GM12864 (cell line): ENCODE measurements around the gene SRGAP2.
"Not testable (repeated sequence)": the region's sequence is repeated elsewhere in the genome, so short reads cannot be mapped to it uniquely, and the experiment has no call there.

Experiments
- DNase-seq: peaks from one replicate; pipeline ENCODE4 v3.0.0-alpha.2; 2011; ENCODE audit warnings: low read depth
- H3K4me3 ChIP-seq: 2 replicates; pipeline ENCODE4 v1.5.1; 2011; ENCODE audit warnings: mild to moderate bottlenecking, low read depth, low read length, control low read depth

The SRGAP2 gene

GRCh38 chr1:206234189-206234916 is 31.0 kb downstream of the SRGAP2 start:
- H3K4me3 ChIP-seq, DNase-seq: not testable (repeated sequence)

- not testable (repeated sequence) for DNase-seq, H3K4me3 ChIP-seq
These were observed 31.8 kb downstream of the SRGAP2 start for GRCh38 chr1:206235190-206235589.

- DNase-seq, H3K4me3 ChIP-seq: not testable (repeated sequence)
These were observed 36.9 kb downstream of the SRGAP2 start for GRCh38 chr1:206240288-206240687.

GRCh38 chr1:206243335-206243734 is 40.0 kb downstream of the SRGAP2 start:
- not testable (repeated sequence) for H3K4me3 ChIP-seq
- peak; percentile 31 for DNase-seq

- DNase-seq, result not testable (repeated sequence)
These were observed 42.1 kb downstream of the SRGAP2 start for GRCh38 chr1:206245479-206245878.

GRCh38 chr1:206246129-206246886 is 43.0 kb downstream of the SRGAP2 start:
- not testable (repeated sequence) for DNase-seq, H3K4me3 ChIP-seq

More at GRCh38 chr1:206245479-206245878, 42.1 kb downstream of the SRGAP2 start:
- not testable (repeated sequence) for H3K4me3 ChIP-seq

GRCh38 chr1:206250953-206251681 is 47.8 kb downstream of the SRGAP2 start:
- DNase-seq, H3K4me3 ChIP-seq: not testable (repeated sequence)

- H3K4me3 ChIP-seq, DNase-seq: not testable (repeated sequence)
These were observed 49.5 kb downstream of the SRGAP2 start for GRCh38 chr1:206252680-206253335.
